Astrocyte (in vitro differentiated cells and primary cell): ENCODE data around the gene NCK2. TPM values are rescaled to one million over a fixed set of nuclear protein-coding genes. Genes with fewer than 3 reads are reported as not detected.

Source experiments
- DNase-seq: peaks from one replicate; pipeline ENCODE4 v3.0.0-alpha.2; 2010; ENCODE audit warnings: low read depth
- FAIRE-seq: peaks from 2 replicates; lab custom pipeline; 2011; peaks lifted over from hg19 to GRCh38; lab: Jason Lieb, UNC
- H2AFZ ChIP-seq: 2 replicates; pipeline ENCODE4 v1.6.0; 2012; ENCODE audit warnings: low read depth, low read length, inconsistent platforms
- H3K27ac ChIP-seq: 2 replicates; pipeline ENCODE4 v1.5.1; 2011; ENCODE audit warnings: low read depth, low read length, inconsistent platforms
- H3K27me3 ChIP-seq: 2 replicates; pipeline ENCODE4 v1.6.0; 2011; ENCODE audit warnings: low read length, inconsistent platforms; ENCODE audit not compliant: insufficient read depth
- H3K36me3 ChIP-seq: 2 replicates; pipeline ENCODE4 v1.5.1; 2011; ENCODE audit warnings: low read length, inconsistent platforms; ENCODE audit not compliant: insufficient read depth
- H3K4me1 ChIP-seq: 2 replicates; pipeline ENCODE4 v1.5.1; 2011; ENCODE audit warnings: low read length, inconsistent platforms; ENCODE audit not compliant: insufficient read depth
- H3K4me2 ChIP-seq: 2 replicates; pipeline ENCODE4 v1.6.0; 2012; ENCODE audit warnings: low read length, inconsistent platforms
- H3K4me3 ChIP-seq: 2 replicates; pipeline ENCODE4 v1.5.1; 2011; ENCODE audit warnings: low read depth, mild to moderate bottlenecking, low read length, inconsistent platforms; ENCODE audit not compliant: insufficient read depth
- H3K79me2 ChIP-seq: 2 replicates; pipeline ENCODE4 v1.6.0; 2012; ENCODE audit warnings: mild to moderate bottlenecking, low read length, inconsistent platforms; ENCODE audit not compliant: insufficient read depth
- H3K9ac ChIP-seq: 2 replicates; pipeline ENCODE4 v1.6.0; 2012; ENCODE audit warnings: mild to moderate bottlenecking, low read length, inconsistent platforms
- H3K9me3 ChIP-seq: 2 replicates; pipeline ENCODE4 v1.5.1; 2012; ENCODE audit warnings: low read depth, mild to moderate bottlenecking, low read length, inconsistent platforms; ENCODE audit not compliant: insufficient read depth
- H4K20me1 ChIP-seq: 2 replicates; pipeline ENCODE4 v1.6.0; 2012; ENCODE audit warnings: low read length, inconsistent platforms; ENCODE audit not compliant: insufficient read depth
- H3K27ac Mint-ChIP-seq: one replicate; pipeline ENCODE4 v1.8.0; 2021; ENCODE audit warnings: mild to moderate bottlenecking, mixed read lengths; ENCODE audit not compliant: unreplicated experiment
- H3K27me3 Mint-ChIP-seq: one replicate; pipeline ENCODE4 v1.8.0; 2021; ENCODE audit warnings: low read depth, mixed read lengths; ENCODE audit not compliant: unreplicated experiment
- H3K36me3 Mint-ChIP-seq: one replicate; pipeline ENCODE4 v1.8.0; 2021; ENCODE audit warnings: low read depth, mixed read lengths; ENCODE audit not compliant: unreplicated experiment
- H3K4me1 Mint-ChIP-seq: one replicate; pipeline ENCODE4 v1.8.0; 2021; ENCODE audit warnings: low read depth, mixed read lengths; ENCODE audit not compliant: unreplicated experiment
- H3K4me3 Mint-ChIP-seq: one replicate; pipeline ENCODE4 v1.8.0; 2021; ENCODE audit warnings: mild to moderate bottlenecking, moderate library complexity, mixed read lengths; ENCODE audit not compliant: unreplicated experiment
- H3K9me3 Mint-ChIP-seq: one replicate; pipeline ENCODE4 v1.8.0; 2021; ENCODE audit warnings: mild to moderate bottlenecking, mixed read lengths; ENCODE audit not compliant: unreplicated experiment
- EZH2 ChIP-seq: IDR thresholded peaks from 2 replicates; pipeline ENCODE4 v1.6.1; 2012; ENCODE audit warnings: mild to moderate bottlenecking, low read length, inconsistent platforms; ENCODE audit not compliant: insufficient read depth
- total RNA-seq: library from RNA; stranded (reverse); gene quantifications from 2 replicates; pipeline ENCODE4 v1.2.1, GENCODE V29; 2021
- TF ChIP-seq, protein P1 (sequence below): IDR thresholded peaks from 2 replicates; pipeline ENCODE4 v1.5.1; 2011; ENCODE audit warnings: low read depth, mild to moderate bottlenecking, inconsistent platforms, low read length, moderate library complexity; ENCODE audit not compliant: insufficient read depth

NCK2 gene
- total RNA-seq, 1 donor from 2014 or later = 61.6 TPM

DNA sequence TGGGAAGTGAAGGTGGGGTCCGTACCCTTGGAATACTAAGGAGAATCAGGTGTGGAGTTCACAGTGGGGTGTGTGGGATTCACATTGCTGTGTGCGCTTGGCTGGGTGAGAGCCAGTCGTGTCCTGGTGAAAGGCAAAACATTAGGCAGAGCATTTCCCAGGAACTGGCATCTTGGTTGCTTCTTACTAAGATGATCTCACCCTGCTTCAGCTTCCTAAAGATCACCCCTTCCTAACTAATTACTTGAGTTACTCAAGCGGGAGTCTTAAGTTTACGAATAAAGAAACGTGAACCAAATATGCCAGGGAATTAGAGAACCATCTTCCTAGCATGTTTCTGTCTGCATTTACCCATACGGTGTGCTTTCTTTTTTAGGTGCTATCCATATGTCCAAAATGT lies 122.9 kb downstream of the NCK2 start:
- Histone ChIP-seq H2AFZ (no peak overlapping the region), H3K4me1 (peaks cover 27% of the 10 kb centered on the region), H3K9ac (no peak overlapping the region), H4K20me1 (peaks cover 75% of the 10 kb centered on the region), H3K36me3 (no peaks in the 10 kb centered on the region), H3K4me3 (no peak overlapping the region), H3K4me2 (peak overlapping the region; percentile 67), H3K27ac (peak overlapping the region; percentile 5), H3K9me3 (no peaks in the 10 kb centered on the region), H3K79me2 (peaks cover 48% of the 10 kb centered on the region), H3K27me3 (no peaks in the 10 kb centered on the region)
- Mint-ChIP-seq H3K27ac (peak overlapping the region; percentile 21), H3K9me3 (no peaks in the 10 kb centered on the region), H3K4me1 (peaks cover 31% of the 10 kb centered on the region), H3K4me3 (no peak overlapping the region), H3K36me3 (peaks cover 4% of the 10 kb centered on the region), H3K27me3 (no peaks in the 10 kb centered on the region)
- TF ChIP-seq, protein P1, sequence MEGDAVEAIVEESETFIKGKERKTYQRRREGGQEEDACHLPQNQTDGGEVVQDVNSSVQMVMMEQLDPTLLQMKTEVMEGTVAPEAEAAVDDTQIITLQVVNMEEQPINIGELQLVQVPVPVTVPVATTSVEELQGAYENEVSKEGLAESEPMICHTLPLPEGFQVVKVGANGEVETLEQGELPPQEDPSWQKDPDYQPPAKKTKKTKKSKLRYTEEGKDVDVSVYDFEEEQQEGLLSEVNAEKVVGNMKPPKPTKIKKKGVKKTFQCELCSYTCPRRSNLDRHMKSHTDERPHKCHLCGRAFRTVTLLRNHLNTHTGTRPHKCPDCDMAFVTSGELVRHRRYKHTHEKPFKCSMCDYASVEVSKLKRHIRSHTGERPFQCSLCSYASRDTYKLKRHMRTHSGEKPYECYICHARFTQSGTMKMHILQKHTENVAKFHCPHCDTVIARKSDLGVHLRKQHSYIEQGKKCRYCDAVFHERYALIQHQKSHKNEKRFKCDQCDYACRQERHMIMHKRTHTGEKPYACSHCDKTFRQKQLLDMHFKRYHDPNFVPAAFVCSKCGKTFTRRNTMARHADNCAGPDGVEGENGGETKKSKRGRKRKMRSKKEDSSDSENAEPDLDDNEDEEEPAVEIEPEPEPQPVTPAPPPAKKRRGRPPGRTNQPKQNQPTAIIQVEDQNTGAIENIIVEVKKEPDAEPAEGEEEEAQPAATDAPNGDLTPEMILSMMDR = no peak
- no peak for TF ChIP-seq EZH2
- FAIRE-seq (no peak), DNase-seq (peak; percentile 28)

DNA sequence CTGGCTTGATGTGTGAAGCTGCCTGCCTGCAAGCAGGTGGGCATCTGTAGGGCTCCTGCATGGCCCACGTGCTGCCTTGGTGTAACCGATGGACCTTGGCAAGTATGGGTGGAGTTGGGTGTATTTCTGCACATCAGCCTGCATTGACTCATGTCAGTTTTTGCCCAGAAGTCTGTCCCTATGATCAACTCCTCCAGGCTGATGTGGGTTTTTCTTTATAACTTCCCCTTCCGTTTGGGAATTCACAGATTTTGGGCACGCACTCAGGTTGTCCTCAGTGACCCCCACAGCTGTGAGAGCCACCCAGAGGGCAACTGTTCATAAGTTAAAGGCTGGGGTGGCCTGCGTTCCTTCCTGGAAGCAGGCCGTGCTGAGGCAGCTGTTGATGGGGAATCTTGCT lies 123.3 kb downstream of the NCK2 start:
- DNase-seq = no peak
- Histone ChIP-seq H3K36me3 (no peaks in the 10 kb centered on the region), H3K27me3 (no peaks in the 10 kb centered on the region), H3K9ac (no peak overlapping the region), H4K20me1 (peaks cover 75% of the 10 kb centered on the region), H3K4me1 (peaks cover 27% of the 10 kb centered on the region), H2AFZ (no peak overlapping the region), H3K79me2 (peaks cover 48% of the 10 kb centered on the region), H3K4me2 (no peak overlapping the region), H3K27ac (no peak overlapping the region), H3K9me3 (no peaks in the 10 kb centered on the region), H3K4me3 (no peak overlapping the region)
- H3K4me1 Mint-ChIP-seq = peaks cover 31% of the 10 kb centered on the region
- peaks cover 4% of the 10 kb centered on the region for H3K36me3 Mint-ChIP-seq
- no peaks in the 10 kb centered on the region for H3K27me3 Mint-ChIP-seq
- no peaks in the 10 kb centered on the region for H3K9me3 Mint-ChIP-seq
- TF ChIP-seq, protein P1 = no peak
- no peak for TF ChIP-seq EZH2
- no peak overlapping the region for H3K4me3 Mint-ChIP-seq
- no peak overlapping the region for H3K27ac Mint-ChIP-seq
- no peak for FAIRE-seq

DNA sequence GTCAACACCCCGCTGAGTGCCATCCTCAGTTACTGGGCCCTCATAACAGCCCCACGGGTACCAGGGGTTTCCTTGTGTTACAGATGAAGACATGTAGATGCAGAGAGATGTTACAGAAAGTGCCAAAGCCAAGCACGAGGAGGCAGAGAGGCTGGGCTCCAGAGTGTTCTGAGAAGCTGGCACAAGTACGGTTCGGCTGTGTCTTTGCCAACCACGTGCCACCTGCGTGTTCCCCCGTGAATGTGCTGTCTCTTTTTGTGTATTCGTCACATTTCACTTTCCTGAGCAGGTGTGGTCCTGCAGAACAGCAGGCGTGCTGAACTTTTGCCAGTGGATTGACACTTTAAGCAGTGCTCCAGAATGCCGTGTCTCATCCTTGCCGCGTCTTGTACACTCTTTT lies 124.6 kb downstream of the NCK2 start:
- peaks cover 5% of the 10 kb centered on the region for H3K36me3 Mint-ChIP-seq
- FAIRE-seq = no peak
- no peak overlapping the region for H2AFZ ChIP-seq
- no peak overlapping the region for H3K4me3 Mint-ChIP-seq
- H3K4me1 Mint-ChIP-seq = peaks cover 39% of the 10 kb centered on the region
- no peaks in the 10 kb centered on the region for H3K27me3 ChIP-seq
- H3K36me3 ChIP-seq = no peaks in the 10 kb centered on the region
- no peaks in the 10 kb centered on the region for H3K9me3 ChIP-seq
- peaks cover 38% of the 10 kb centered on the region for H3K4me1 ChIP-seq
- no peak overlapping the region for H3K4me3 ChIP-seq
- peaks cover 44% of the 10 kb centered on the region for H3K79me2 ChIP-seq
- H3K9me3 Mint-ChIP-seq = no peaks in the 10 kb centered on the region
- no peak overlapping the region for H3K27ac ChIP-seq
- no peak overlapping the region for H3K27ac Mint-ChIP-seq
- no peak for DNase-seq
- TF ChIP-seq, protein P1 = no peak
- no peak for TF ChIP-seq EZH2
- peaks cover 67% of the 10 kb centered on the region for H4K20me1 ChIP-seq
- H3K9ac ChIP-seq = no peak overlapping the region
- H3K27me3 Mint-ChIP-seq = no peaks in the 10 kb centered on the region
- H3K4me2 ChIP-seq = no peak overlapping the region
